Keratinocyte (primary cell): ENCODE results near the gene IL13RA2. TPM values are rescaled to one million over a fixed set of nuclear protein-coding genes. Genes with fewer than 3 reads are reported as not detected.

Experiments
- DNase-seq: peaks from one replicate; pipeline ENCODE4 v3.0.0-alpha.2; 2011; ENCODE audit warnings: low read depth, missing footprints, low spot score
- FAIRE-seq: peaks from 2 replicates; lab custom pipeline; 2011; peaks lifted over from hg19 to GRCh38; lab: Jason Lieb, UNC
- H2AFZ ChIP-seq: 2 replicates; pipeline ENCODE4 v1.6.0; 2012; ENCODE audit warnings: low read length, control low read depth, inconsistent platforms; ENCODE audit not compliant: control insufficient read depth
- H3K27ac ChIP-seq: 2 replicates; pipeline ENCODE4 v1.5.1; 2011; ENCODE audit warnings: low read length; ENCODE audit not compliant: control insufficient read depth, insufficient read depth
- H3K27me3 ChIP-seq: 3 replicates; pipeline ENCODE4 v1.6.0; 2011; ENCODE audit warnings: low read length; ENCODE audit not compliant: control insufficient read depth, insufficient read depth; ENCODE audit errors: extremely low read depth
- H3K36me3 ChIP-seq, 2 experiments: 2 replicates in 1 of 2; 3 replicates in 1 of 2; pipeline ENCODE4 v1.5.1; 2011; ENCODE audit warnings: low read length in 2 of 2, mild to moderate bottlenecking in 1 of 2; ENCODE audit not compliant: control insufficient read depth in 2 of 2, insufficient read depth in 2 of 2; ENCODE audit errors: extremely low read depth in 1 of 2
- H3K4me1 ChIP-seq: 3 replicates; pipeline ENCODE4 v1.5.1; 2011; ENCODE audit warnings: low read length; ENCODE audit not compliant: control insufficient read depth, insufficient read depth; ENCODE audit errors: extremely low read depth
- H3K4me2 ChIP-seq: 3 replicates; pipeline ENCODE4 v1.6.0; 2011; ENCODE audit warnings: low read depth, low read length; ENCODE audit not compliant: control insufficient read depth, insufficient read depth; ENCODE audit errors: extremely low read depth
- H3K4me3 ChIP-seq, 3 experiments: fragments of 200-600 bp in 1 of 3; sonication (generic) in 1 of 3; 2 replicates in 2 of 3; 3 replicates in 1 of 3; pipeline ENCODE4 v1.5.1; 2011 to 2016; ENCODE audit warnings: low read length in 3 of 3, mild to moderate bottlenecking in 3 of 3, control low read depth in 2 of 3, inconsistent platforms in 1 of 3, low read depth in 1 of 3, mixed read lengths in 1 of 3, mixed run types in 1 of 3, moderate library complexity in 1 of 3; ENCODE audit not compliant: control insufficient read depth in 2 of 3, insufficient read depth in 2 of 3; ENCODE audit errors: extremely low read depth in 1 of 3
- H3K79me2 ChIP-seq: 2 replicates; pipeline ENCODE4 v1.6.0; 2012; ENCODE audit warnings: low read length; ENCODE audit not compliant: control insufficient read depth, insufficient read depth
- H3K9ac ChIP-seq: 3 replicates; pipeline ENCODE4 v1.6.0; 2011; ENCODE audit warnings: low read length; ENCODE audit not compliant: control insufficient read depth, insufficient read depth; ENCODE audit errors: extremely low read depth
- H3K9me1 ChIP-seq: 3 replicates; pipeline ENCODE4 v1.6.0; 2011; ENCODE audit warnings: low read length; ENCODE audit not compliant: control insufficient read depth, insufficient read depth; ENCODE audit errors: extremely low read depth
- H3K9me3 ChIP-seq: 2 replicates; pipeline ENCODE4 v1.5.1; 2012; ENCODE audit warnings: low read depth, low read length; ENCODE audit not compliant: control insufficient read depth
- H4K20me1 ChIP-seq: 3 replicates; pipeline ENCODE4 v1.6.0; 2011; ENCODE audit warnings: low read length; ENCODE audit not compliant: control insufficient read depth, insufficient read depth; ENCODE audit errors: extremely low read depth
- EZH2 ChIP-seq: IDR thresholded peaks from one replicate; pipeline ENCODE4 v1.6.1; 2012; ENCODE audit warnings: inconsistent platforms, mild to moderate bottlenecking, low read length, moderate library complexity
- dilution Hi-C: fragments of 300-500 bp; cut with MboI; formaldehyde crosslinking; loops from one replicate; pipeline ENCODE4 v1.7.0; 2020; ENCODE audit warnings: low sequenced_read_pairs; ENCODE audit not compliant: extremely low pct_ligation_motif_present
- polyA plus RNA-seq, 5 experiments: library from polyadenylated mRNA; depleted of rRNA in 3 of 5; stranded (reverse) in 3 of 5; stranded (forward) in 1 of 5; unstranded in 1 of 5; fragments of >200 nt; gene quantifications; 1 replicate in 1 of 5; 2 replicates in 3 of 5; 3 replicates in 1 of 5; pipeline versions ENCODE4 v1.2.1 to v1.2.3, GENCODE V29; 2011 to 2012; ENCODE audit warnings: missing spikeins in 2 of 5, low read depth in 1 of 5, low replicate concordance in 1 of 5
- TF ChIP-seq, protein P1 (sequence below), 3 experiments: IDR thresholded peaks in 1 of 3; conservative IDR thresholded peaks in 1 of 3; optimal IDR thresholded peaks in 1 of 3; 2 replicates in 2 of 3; 3 replicates in 1 of 3; pipeline versions ENCODE3 to v1.5.1; 2011; ENCODE audit warnings: low read length in 3 of 3, mild to moderate bottlenecking in 3 of 3, moderate library complexity in 2 of 3, control low read depth in 1 of 3, inconsistent platforms in 1 of 3; ENCODE audit not compliant: insufficient read depth in 2 of 3; ENCODE audit errors: extremely low read depth in 1 of 3

Gene IL13RA2
- polyA plus RNA-seq, 1 donor (not counting 4 experiments of a cell fraction or from before 2014, with no cell fraction given), result 0.72 TPM

DNA sequence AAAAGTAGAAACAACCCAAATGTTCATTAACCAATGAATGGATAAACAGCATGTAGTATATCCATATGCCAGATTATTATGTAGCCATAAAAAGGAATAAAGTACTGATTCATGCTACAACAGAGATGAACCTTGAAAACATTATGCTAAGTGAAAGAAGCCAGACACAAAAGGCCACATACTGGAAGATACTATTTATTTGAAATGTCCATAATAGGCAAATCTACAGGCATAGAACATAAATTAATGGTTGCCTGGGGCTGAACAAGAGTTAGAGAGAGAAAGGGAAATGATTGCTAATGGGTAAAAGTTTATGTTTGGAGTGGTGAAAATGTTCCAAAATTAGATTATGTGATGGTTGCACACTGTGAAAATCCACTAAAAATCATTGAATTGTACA is 44.4 kb downstream of the IL13RA2 start:
- H3K4me2 ChIP-seq, result no peak overlapping the region
- H3K36me3 ChIP-seq, result no peaks in the 10 kb centered on the region
- H2AFZ ChIP-seq, result no peak overlapping the region
- no peaks in the 10 kb centered on the region for H4K20me1 ChIP-seq
- no peak overlapping the region for H3K4me3 ChIP-seq
- H3K27ac ChIP-seq, result no peak overlapping the region
- no peak for FAIRE-seq
- H3K9ac ChIP-seq, result no peak overlapping the region
- peaks cover 5% of the 10 kb centered on the region for H3K4me1 ChIP-seq
- no peaks in the 10 kb centered on the region for H3K27me3 ChIP-seq
- H3K79me2 ChIP-seq, result no peaks in the 10 kb centered on the region
- no peaks in the 10 kb centered on the region for H3K9me3 ChIP-seq
- dilution Hi-C loops, result no loop called here
- TF ChIP-seq EZH2, result no peak
- TF ChIP-seq, protein P1, sequence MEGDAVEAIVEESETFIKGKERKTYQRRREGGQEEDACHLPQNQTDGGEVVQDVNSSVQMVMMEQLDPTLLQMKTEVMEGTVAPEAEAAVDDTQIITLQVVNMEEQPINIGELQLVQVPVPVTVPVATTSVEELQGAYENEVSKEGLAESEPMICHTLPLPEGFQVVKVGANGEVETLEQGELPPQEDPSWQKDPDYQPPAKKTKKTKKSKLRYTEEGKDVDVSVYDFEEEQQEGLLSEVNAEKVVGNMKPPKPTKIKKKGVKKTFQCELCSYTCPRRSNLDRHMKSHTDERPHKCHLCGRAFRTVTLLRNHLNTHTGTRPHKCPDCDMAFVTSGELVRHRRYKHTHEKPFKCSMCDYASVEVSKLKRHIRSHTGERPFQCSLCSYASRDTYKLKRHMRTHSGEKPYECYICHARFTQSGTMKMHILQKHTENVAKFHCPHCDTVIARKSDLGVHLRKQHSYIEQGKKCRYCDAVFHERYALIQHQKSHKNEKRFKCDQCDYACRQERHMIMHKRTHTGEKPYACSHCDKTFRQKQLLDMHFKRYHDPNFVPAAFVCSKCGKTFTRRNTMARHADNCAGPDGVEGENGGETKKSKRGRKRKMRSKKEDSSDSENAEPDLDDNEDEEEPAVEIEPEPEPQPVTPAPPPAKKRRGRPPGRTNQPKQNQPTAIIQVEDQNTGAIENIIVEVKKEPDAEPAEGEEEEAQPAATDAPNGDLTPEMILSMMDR (optimal IDR thresholded peaks at IDR 0.05 in 1 of 3, IDR thresholded peaks at IDR 0.05 in 1 of 3, conservative IDR thresholded peaks at IDR 0.05 in 1 of 3; ENCODE audit: extremely low read depth in 1 of 3, insufficient read depth in 2 of 3, low read length in 3 of 3), result no peak
- no peak for DNase-seq
- no peaks in the 10 kb centered on the region for H3K9me1 ChIP-seq

- H3K9me1 ChIP-seq, result no peaks in the 10 kb centered on the region
- no peak overlapping the region for H3K4me3 ChIP-seq
- no peaks in the 10 kb centered on the region for H3K9me3 ChIP-seq
- H3K9ac ChIP-seq, result no peak overlapping the region
- H2AFZ ChIP-seq, result no peak overlapping the region
- no peak overlapping the region for H3K27ac ChIP-seq
- dilution Hi-C loops, result no loop called here
- peaks cover 2% of the 10 kb centered on the region for H3K4me1 ChIP-seq
- no peaks in the 10 kb centered on the region for H4K20me1 ChIP-seq
- H3K4me2 ChIP-seq, result no peak overlapping the region
- H3K27me3 ChIP-seq, result no peaks in the 10 kb centered on the region
- FAIRE-seq (no peak), DNase-seq (no peak)
- H3K79me2 ChIP-seq, result no peaks in the 10 kb centered on the region
- no peak for TF ChIP-seq EZH2
- TF ChIP-seq, protein P1 (optimal IDR thresholded peaks at IDR 0.05 in 1 of 3, IDR thresholded peaks at IDR 0.05 in 1 of 3, conservative IDR thresholded peaks at IDR 0.05 in 1 of 3; ENCODE audit: extremely low read depth in 1 of 3, insufficient read depth in 2 of 3, low read length in 3 of 3), result no peak
- no peaks in the 10 kb centered on the region for H3K36me3 ChIP-seq
These were observed 46.6 kb downstream of the IL13RA2 start for GRCh38 chrX:114970806-114971205.
